ENCODE measurements around the gene POLH.
"Not testable (repeated sequence)": the region's sequence is repeated elsewhere in the genome, so short reads cannot be mapped to it uniquely, and the experiment has no call there.

The POLH gene

DNA sequence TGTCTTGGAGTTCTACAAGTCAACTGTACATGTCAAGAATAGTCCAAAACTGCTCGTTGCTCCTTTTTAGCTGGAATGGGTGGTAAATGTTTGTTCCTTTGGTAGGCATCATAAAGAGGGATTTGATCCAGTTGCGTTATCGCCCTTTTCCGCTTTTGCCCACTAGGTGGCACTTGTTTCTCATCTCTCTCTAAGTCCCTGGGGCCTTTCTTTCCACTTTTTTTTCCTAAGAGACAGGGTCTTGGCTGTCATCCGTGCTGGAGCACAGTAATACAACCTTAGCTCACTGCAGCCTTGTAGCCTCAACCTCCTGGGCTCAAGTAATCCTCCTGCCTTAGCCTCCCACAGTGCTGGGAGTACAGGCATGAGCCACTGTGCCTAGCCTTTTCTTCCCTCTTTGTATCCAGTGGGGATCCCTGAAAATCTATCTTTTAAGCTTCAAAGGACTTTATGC lies 32.4 kb downstream of the POLH start:
- peak; percentile 59 for DNase-seq

DNA sequence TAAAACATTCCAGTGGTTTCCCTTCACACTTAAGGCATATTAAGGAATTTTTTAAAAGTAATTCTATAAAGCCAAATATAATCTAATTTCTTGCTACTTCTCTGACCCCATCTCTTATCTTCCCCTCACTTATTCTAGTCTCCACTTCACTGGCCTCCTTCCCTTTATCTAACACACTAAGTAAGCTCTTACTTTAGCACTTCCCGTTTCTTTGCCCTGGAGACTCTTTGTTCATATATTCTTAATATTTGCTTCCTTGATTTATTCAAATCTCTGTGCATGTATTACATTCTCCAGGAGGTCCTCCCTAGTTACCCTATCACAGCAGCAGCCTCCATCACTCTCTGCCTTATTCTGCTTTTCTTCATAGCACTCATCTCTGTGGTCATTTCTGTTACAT lies 32.8 kb downstream of the POLH start:
- DNase-seq = no peak

DNA sequence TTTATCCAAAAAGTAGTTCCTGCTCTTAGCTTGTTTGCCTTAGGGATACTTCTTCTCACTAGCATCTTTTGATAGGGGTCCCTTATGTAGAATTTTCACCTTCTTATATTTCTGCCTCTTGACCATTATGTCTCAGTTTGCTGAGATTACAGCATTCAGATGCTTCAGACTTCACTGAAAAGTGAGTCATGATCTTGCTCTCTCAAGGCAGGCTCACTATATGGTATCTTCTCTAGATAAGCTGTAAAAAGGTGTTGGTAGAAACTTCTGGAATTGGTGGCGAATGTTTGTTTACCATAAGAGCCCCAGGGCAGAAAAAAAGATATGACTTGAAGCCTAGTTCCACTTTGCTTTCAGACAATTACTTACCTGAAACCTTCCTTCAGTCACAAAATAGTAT lies 33.4 kb downstream of the POLH start:
- DNase-seq = no peak

DNA sequence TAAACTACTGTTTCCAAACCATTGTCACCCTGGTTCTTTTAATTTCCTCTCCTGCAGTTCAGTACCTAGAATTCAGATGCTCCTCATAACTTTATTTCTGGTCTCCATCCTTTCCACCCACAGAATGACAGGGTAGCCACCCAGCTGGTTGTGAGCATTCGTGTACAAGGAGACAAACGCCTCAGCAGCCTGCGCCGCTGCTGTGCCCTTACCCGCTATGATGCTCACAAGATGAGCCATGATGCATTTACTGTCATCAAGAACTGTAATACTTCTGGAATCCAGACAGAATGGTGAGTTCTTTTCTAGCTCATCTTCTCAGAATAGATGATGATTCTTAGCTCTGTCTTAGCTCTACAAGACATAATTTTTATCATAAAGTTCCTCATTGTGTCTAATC lies 34.4 kb downstream of the POLH start:
- DNase-seq = no peak

DNA sequence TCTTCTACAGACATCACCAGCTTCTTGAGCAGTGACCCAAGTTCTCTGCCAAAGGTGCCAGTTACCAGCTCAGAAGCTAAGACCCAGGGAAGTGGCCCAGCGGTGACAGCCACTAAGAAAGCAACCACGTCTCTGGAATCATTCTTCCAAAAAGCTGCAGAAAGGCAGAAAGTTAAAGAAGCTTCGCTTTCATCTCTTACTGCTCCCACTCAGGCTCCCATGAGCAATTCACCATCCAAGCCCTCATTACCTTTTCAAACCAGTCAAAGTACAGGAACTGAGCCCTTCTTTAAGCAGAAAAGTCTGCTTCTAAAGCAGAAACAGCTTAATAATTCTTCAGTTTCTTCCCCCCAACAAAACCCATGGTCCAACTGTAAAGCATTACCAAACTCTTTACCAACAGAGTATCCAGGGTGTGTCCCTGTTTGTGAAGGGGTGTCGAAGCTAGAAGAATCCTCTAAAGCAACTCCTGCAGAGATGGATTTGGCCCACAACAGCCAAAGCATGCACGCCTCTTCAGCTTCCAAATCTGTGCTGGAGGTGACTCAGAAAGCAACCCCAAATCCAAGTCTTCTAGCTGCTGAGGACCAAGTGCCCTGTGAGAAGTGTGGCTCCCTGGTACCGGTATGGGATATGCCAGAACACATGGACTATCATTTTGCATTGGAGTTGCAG lies 37.9 kb downstream of the POLH start:
- no peak for DNase-seq

DNA sequence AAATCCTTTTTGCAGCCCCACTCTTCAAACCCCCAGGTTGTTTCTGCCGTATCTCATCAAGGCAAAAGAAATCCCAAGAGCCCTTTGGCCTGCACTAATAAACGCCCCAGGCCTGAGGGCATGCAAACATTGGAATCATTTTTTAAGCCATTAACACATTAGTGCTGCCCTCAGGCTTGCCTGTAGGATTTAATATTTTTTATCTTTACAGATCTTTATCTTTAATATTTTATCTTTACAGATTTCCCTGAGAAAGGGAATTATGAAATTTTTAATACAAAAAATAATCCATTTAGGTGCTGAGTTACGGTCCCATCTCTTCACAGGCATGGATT lies 38.4 kb downstream of the POLH start:
- DNase-seq = no peak

DNA sequence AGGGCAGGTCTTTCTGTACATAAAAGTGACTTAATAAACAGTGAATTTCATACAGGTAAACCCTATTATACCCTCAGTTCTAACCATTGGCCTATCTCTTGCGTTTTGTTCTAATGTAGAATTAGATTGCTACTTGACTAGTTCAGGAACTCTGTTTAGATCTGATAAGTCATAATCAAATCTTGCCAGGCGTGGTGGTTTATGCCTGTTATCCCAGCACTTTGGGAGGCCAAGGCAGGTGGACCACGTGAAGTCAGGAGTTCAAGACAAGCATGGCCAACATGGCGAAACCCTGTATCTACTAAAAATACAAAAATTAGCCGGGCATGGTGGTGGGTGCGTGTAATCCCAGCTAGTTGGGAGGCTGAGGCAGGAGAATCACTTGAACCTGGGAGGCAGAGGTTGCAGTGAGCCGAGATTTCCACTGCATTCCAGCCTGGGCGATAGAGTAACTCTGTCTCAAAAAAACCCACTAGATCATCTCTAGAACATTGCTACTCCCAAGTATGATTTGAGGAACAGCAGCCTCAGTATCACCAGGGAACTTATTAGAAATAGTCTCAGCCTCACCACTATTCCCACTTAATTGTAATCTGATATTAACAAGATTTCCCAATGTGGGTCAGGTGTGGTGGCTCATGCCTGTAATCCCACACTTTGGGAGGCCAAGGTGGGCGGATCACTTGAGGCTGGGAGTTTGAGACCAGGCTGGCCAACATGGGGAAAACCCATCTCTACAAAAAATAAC lies 40.9 kb downstream of the POLH start:
- no peak for DNase-seq

DNA sequence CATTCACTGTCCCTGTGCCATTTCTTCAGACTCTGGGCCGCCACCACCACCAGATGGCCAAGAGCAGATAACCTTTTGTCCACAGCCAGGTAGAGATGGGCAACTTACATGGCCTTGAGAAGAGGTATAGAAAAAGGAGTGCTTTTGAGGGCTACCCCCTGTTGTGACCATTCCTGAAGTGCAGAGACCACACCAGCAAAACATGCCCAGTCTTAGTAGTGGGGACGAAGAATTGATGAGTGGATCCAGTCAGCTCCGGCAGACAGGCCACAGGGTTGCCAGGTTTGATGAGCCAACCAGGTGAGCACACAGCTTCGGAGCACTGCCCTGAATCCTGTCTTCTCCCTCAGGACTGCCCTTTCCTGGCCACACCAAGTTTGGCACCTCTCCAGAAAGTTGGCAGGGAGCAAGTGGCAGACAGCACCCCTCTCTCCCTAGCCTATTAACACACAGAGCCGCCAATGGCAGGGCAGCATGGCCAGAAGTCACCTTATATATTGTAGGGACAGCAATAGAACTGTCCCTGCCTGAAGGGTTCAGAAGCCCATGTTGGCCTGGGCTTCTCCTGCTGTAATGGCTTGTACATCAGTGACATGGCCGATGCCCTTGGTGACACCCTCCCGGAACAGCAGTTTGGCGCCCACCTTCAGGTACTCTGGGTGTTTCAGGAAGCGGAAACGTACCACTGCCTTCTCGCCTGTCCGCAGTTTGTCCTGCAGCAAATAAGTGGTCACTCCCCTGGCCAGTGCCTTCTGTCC lies 45.3 kb downstream of the POLH start:
- DNase-seq = no peak

DNA sequence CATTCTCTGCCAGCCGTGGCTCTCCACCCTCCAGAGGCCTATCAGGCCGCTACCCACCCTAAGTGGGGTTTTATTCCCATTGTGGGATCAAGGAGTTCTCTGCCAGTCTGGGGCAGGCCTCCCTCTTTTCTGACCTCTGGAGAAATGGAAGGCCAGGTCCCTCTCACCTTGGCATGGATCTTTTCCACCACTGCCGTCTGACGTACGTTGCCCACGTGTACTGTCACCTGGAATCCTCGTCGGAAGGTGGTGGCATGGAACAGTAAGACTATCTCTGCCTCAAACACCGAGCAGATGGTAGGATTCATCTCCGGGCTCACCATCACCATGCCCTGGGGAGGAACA lies 45.8 kb downstream of the POLH start:
- no peak for DNase-seq

DNA sequence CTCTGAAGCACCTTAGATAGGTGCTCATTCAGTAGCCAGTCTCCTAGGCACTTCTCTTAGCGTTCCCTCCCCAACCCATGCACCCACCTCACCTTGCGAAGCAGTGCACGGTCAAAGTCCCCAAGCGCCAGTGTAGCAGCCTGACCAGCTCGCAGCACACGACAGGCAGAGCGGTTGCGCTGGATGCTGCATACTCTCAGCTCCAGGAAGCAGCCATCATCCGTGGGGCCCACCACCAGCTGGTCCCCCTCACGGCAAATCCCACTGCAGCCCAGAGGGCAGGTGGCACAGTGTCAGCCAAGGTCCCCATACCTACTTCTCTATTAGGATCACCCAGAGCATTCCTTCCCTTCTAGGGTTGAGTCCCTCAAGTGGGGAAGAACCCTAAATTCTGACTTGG lies 46.6 kb downstream of the POLH start:
- no peak for DNase-seq

DNA sequence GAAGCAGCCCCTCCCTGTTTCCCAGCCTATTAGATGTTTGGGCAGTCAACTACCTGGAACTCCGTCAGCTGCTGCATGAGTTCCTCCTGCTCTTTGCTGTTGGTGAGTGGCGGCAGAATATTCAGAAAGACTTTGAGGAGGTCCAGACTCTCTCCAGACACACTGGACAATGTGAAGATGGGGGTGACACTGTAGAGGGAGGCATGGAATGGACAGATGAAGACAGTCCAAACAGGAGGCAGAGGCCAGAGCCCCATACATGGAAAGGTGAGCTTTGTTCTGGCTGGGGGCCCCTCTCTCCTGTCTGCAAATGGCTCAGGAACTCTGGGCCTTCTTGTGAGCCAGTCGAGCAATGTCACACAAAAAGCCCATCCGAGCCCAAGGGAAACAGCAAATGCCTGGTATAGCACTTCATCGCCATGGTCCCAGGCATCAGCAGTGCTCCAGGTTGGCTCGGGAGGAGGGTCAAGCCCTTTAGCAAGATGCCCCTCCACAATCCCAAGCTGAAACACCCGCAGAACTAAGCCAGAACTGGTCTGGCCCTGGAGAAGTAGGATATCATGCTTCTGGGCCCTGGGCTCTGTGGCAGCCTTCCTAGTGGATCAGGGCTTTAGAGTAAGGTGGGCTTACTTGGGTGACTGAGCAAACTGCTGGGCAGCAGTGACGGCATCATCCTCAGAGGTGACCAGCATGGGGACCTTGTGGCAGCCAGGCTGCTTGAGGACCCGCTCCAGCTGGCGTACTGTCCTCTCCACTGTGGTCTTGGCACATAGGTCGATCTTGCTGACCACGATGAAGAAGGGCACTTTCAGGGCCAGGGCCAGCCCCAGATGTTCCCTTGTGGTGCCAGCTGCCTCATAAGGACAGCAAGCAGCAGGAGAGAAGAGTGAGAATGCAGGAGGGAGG lies 48.1 kb downstream of the POLH start:
- no peak for DNase-seq

DNA sequence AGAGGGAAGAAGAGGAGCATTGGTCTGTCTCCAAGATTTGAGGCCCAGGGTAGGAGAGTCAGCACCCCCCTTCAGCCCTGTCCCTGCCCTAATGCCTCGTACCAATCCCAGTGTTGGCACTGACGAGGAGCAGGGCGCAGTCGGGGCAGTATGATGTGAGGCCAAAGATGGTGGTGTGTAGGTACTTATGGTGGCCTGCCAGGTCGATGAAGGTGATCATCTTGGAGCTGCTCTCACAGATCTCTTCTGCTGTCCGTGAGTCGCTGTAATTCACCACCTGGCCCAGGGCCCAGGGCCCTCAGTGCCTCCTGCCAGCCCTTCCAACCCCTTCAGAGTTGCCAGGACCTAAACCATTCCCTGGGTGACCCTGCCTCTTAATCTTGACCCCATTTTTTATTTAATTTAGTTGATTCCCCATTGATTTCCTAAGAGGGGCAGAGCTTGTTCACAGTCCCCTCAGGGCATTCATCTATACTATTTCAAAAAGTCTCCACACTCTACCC lies 48.9 kb downstream of the POLH start:
- DNase-seq = no peak

DNA sequence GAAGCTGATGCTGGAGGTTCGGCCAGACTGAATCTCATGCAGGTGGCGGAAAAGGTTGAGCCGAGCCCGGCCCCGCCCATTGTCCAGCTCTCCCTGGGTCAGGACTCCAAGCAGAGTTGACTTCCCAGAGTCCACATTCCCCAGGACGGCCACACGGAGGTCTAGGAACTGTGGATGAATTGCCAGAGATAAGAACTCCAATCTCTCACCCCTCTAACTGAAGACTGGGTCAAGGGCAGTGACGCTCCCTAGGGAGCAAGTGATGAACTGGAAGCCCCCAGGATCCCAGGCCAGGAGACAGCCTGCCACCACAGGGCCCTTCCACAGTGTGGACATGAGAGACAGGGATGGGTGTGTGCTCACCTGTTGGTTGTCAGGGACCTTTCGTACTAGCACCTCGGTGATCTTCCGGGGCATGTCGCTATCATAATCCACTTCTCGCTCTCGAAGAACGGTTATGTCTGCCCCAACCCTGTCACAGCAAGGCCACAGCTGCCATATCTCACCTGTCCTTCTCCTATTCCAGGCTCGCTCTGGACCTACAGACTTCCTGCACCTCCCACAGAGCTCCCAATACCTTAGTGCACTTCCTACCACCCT lies 49.5 kb downstream of the POLH start:
- no peak for DNase-seq

DNA sequence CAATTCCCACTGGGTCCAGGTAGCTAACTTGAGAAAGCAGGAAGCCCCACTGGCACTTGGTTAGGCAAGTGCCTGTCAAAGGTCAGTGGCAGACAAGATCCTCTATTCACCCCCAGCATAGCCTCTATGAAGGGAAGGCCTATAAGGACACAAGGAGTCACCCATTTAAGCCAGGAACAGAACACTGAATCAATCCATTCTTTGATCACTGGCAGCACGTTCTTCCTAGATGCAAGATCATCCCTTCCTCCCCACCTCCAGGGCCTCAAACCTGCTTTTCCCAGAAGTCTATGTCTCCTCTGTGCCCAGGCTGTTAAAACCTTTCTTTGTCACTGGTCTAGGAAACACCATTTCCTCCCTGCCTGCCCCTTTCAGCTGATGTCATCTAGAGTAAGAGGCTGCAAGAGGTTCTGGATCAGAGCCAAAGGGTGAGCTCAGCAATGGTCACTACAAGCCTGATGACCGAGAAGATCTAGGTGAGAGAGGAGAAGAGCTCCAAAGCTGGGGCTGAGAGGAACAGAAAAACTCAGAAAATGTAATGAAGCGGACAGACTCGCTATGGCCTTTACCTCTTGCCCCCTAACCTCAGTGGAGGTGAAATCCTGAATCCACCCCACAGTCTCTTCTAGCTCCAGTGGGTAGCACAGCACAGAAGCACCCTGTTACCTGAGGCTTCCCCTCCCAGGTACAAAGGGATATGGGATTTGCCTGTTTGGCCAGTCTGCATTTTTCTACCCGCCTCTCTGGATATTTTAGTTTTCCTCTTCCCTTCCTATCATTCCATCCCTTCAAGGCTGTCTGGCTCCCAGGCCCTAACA lies 51.2 kb downstream of the POLH start:
- no peak for DNase-seq

DNA sequence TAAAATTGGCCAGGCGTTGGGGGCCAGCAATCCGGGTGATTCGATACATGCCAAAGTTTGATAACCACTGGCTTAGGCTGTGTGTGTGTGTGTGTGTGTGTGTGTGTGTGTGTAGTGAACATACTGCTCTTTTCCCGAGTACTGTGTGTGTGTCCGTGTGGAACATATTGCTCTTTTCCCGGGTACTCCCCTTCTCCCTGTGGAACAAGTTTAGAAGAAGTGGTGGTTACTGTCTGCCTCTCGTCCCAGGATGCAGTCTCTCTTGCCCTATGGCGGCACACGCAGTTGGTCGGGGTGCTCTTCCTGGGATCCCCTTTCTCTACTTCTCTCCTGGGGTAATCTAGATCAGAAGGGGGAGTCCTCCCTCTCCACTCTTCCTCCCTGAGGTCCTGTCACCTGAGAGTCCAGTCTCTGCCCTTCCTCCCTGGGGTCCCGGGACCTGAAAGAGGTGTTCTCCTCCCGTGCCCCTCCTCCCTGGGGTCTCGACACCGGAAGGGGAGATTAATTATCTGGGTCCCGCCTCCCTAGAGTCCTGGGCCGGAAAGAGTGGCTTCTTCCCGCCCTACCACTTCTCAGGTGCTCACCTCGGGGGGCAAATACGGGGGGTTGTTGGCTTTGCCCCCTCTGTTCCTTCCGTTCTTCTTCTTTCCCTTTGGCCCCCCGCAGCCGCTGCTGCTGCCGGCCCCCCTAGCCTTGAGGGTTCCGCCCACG lies 52.6 kb downstream of the POLH start:
- peak; percentile 61 for DNase-seq

DNA sequence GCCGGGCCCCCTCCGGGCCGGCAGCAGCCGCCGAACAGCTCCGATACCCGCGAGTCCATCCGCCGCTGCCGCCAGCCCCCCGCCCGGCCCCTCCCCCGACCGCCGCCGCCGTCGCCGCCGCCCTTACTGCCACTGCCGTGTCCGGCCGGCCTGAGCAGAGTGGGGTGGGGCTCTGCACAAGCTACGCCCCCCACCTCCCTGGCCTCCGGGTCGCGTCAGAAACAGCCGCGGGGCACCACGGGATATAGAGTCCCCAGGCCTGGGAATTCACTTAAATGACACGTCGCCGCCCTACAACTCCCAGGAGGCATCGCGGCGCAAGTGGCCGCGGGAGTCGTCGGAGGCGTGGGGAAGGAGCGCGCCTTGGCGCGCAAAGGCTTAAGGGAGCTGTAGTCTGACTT lies 53.1 kb downstream of the POLH start, which contains the start of gene GTPBP2:
GTPBP2 (minus strand) TSS at position 161 of the 401 bp plus-strand sequence; CDS start at position 59, 102 bp downstream.
- DNase-seq = peak; percentile 97

DNA sequence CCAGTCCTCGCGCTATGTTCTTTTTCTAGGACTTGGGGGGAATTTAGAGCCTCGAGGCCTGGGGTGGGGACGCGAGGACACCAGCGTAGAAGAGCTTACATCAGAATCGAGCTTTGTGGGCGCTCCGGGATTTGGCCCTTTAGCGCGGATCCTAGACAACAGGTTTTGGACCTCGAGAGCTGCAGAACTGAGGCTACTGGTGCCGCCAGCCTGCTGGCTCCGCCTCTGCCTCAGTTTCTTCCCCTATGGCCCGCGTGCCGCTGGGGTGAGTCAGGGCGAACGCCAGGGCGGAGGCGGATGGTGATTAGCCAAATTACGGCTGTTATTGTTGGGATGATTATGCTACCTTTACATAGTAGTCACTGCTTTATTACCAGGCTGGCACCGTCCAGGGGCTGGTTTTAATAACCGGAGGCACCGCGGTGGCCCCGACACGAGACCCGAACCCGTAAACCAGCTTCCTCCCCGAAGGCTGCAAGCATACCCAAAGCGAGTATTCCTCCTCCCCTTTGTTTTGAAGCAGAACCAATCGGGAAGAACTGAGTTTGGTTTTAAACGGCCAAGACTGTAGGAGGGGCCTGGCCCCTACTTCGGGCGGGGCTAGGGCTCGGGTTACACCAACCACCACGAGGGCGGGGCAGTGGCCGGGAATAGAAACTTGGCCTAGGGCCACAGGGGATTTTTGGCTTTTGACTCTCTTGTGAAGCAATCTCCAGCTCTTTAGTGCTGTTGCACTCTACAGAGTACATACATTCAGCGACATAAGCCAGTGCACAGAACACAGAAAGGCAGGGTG lies 53.7 kb downstream of the POLH start:
- DNase-seq = peak; percentile 84

DNA sequence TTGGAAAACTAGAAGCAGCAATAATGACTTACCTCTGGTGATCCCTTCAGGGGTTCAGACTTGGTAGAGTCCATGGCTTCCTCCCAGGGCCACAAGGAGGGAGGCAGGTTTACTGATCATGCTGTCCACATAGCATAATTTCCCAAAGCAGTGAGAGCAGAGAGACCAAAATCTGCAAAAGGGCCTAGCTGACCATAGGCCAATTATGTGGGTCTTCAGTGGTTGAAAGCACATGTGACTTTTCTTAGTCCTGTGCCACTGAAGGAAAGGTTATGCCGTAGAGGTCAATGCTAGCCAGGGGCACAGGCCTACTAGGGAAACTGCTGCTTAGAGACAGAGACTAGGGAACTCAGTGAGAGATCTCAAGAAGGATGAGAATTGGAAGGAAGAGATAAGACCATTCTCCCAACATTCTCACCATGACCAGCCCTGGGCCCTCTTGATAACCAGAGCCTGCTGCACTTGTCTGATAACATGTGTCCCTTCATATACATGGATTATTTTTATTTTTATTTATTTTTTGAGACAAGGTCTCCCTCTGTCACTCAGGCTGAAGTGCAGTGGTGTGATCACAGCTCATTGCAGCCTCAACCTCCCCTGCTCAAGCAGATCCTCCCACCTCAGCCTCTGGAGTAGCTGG lies 55.1 kb downstream of the POLH start:
- DNase-seq = no peak

DNA sequence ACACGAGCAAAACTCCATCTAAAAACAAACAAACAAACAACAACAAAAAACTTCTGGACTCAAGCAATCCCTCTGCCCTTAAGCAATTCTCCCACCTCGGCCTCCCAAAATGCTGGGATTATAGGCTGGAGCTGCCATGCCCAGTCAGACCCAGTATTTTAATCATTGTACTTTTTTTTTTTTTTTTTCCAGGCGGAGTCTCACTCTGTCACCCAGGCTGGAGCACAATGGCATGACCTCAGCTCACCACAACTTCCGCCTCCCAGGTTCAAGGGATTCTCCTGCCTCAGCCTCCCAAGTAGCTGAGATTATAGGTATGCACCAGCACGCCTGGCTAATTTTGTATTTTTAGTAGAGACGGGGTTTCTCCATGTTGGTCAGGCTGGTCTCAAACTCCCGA lies 57.0 kb downstream of the POLH start:
- DNase-seq = not testable (repeated sequence)
